AG09319 (cell line): Measurements from ENCODE around the gene YDJC.
"Not testable (repeated sequence)": the region's sequence is repeated elsewhere in the genome, so short reads cannot be mapped to it uniquely, and the experiment has no call there.

ENCODE experiments used
- DNase-seq: peaks from one replicate; pipeline ENCODE4 v3.0.0-alpha.2; 2010; ENCODE audit warnings: low read depth; ENCODE audit errors: extremely low read depth
- TF ChIP-seq, protein P1 (sequence below): IDR thresholded peaks from 2 replicates; pipeline ENCODE4 v1.5.1; 2011; ENCODE audit warnings: low read depth, mild to moderate bottlenecking, inconsistent platforms, low read length, moderate library complexity

YDJC gene

GRCh38 chr22:21587803-21588611, 41.8 kb downstream of the YDJC start:
- TF ChIP-seq, protein P1, sequence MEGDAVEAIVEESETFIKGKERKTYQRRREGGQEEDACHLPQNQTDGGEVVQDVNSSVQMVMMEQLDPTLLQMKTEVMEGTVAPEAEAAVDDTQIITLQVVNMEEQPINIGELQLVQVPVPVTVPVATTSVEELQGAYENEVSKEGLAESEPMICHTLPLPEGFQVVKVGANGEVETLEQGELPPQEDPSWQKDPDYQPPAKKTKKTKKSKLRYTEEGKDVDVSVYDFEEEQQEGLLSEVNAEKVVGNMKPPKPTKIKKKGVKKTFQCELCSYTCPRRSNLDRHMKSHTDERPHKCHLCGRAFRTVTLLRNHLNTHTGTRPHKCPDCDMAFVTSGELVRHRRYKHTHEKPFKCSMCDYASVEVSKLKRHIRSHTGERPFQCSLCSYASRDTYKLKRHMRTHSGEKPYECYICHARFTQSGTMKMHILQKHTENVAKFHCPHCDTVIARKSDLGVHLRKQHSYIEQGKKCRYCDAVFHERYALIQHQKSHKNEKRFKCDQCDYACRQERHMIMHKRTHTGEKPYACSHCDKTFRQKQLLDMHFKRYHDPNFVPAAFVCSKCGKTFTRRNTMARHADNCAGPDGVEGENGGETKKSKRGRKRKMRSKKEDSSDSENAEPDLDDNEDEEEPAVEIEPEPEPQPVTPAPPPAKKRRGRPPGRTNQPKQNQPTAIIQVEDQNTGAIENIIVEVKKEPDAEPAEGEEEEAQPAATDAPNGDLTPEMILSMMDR: no peak
- no peak for DNase-seq

- TF ChIP-seq, protein P1: no peak
- DNase-seq: no peak
Observed at GRCh38 chr22:21585389-21585788, 44.4 kb downstream of the YDJC start.

DNA sequence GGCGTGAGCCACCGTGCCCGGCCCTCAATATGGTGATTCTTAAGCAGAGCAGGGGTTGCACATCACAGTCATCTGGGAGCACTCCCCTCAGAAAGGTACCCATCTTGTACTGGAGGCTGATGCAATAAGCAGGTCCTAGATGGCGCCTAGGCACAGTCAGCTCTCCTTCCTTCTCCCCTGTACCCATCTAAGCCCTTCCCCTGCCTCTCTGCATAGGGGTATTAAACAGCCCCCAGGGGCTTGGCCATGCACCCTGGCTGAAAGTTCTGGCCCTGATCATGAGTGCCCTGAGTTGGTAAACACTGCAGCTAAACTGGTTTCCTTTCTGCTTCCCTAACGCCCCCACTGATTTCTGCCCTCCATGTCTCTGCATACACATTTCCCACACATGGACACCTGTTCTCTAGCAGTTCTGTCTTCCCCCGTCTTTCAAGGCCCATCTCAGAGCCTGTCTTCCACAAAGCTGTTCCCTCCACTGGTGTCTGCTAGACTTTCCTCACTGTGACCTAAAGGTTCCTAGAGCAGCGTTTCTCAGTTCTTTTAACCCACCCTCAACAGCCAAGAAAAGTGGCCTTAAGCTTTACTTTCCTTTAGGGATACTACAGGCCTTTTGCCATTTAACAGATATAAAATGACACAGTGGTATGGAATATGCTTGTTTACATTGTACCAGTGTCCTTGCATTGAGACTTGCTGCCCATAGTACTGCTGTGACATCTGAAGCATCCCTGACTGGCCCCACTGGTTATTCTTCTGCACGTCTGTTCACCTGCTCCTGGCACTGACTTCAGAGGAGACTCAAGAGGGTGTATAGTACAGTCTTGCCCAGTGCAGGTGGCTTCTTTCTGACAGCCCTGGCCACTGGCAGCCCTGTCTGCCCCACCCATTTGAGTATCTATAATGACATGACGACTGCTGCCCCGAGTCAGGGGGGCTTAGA, 46.8 kb downstream of the YDJC start:
- TF ChIP-seq, protein P1: no peak
- DNase-seq: no peak

GRCh38 chr22:21581009-21581713, 48.7 kb downstream of the YDJC start:
- not testable (repeated sequence) for DNase-seq

- not testable (repeated sequence) for DNase-seq
Observed at GRCh38 chr22:21580623-21581007, 49.2 kb downstream of the YDJC start.

DNA sequence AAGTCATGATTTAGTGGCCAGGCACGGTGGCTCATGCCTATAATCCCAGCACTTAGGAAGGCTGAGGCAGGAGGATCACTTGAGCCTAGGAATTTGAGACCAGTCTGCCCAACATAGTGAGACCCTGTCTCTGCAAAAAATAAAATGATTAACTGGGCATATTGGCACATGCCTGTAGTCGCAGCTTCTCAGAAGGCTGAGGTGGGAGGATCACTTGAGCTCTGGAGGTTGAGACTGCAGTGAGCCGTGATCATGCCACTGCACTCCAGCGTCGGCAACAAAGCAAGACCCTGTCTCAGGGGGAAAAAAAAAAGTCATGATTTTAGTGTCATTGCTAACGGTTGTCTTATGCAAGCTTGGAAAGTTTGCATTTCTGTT, 50.4 kb downstream of the YDJC start:
- TF ChIP-seq, protein P1: no peak
- no peak for DNase-seq
